Spleen (tissue), 7 donors: Measurements from ENCODE around the gene ATP6V0E1.

Experiments
- POLR2A ChIP-seq, 3 donors: fragments of 450-650 bp; IDR thresholded peaks; one replicate each; pipeline ENCODE4 v1.5.1; 2017; ENCODE audit warnings: antibody characterized with exemption in 3 of 3, mild to moderate bottlenecking in 1 of 3
- TF ChIP-seq, protein P1 (sequence below), 11 experiments: fragments of 200-600 bp in 7 of 11; fragments of 450-650 bp in 4 of 11; sonication (generic) in 4 of 11; IDR thresholded peaks in 8 of 11; conservative IDR thresholded peaks in 3 of 11; 1 replicate in 7 of 11; 2 replicates in 4 of 11; pipeline versions ENCODE4 v1.4.0 to v1.8.0; 2016 to 2021; ENCODE audit warnings: antibody characterized with exemption in 11 of 11, inconsistent platforms in 4 of 11, mild to moderate bottlenecking in 1 of 11
- donor health status: DM: no; HTN: no; CAD: no; lungs with moderate emphysema.
- donor health status: DM: no; HTN: no; CAD: no.
- donor health status: DM: no; HTN: no; CAD: no.

- TF ChIP-seq, protein P1, sequence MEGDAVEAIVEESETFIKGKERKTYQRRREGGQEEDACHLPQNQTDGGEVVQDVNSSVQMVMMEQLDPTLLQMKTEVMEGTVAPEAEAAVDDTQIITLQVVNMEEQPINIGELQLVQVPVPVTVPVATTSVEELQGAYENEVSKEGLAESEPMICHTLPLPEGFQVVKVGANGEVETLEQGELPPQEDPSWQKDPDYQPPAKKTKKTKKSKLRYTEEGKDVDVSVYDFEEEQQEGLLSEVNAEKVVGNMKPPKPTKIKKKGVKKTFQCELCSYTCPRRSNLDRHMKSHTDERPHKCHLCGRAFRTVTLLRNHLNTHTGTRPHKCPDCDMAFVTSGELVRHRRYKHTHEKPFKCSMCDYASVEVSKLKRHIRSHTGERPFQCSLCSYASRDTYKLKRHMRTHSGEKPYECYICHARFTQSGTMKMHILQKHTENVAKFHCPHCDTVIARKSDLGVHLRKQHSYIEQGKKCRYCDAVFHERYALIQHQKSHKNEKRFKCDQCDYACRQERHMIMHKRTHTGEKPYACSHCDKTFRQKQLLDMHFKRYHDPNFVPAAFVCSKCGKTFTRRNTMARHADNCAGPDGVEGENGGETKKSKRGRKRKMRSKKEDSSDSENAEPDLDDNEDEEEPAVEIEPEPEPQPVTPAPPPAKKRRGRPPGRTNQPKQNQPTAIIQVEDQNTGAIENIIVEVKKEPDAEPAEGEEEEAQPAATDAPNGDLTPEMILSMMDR (IDR thresholded peaks at IDR 0.05 in 8 of 11, conservative IDR thresholded peaks at IDR 0.05 in 3 of 11): no peak
- TF ChIP-seq POLR2A (IDR thresholded peaks at IDR 0.05): no peak
These were observed 42.5 kb upstream of the ATP6V0E1 start for GRCh38 chr5:172941067-172941516.
